Measurements from ENCODE around the gene CTNNA2. TPM values are rescaled to one million over a fixed set of nuclear protein-coding genes. Genes with fewer than 3 reads are reported as not detected.

CTNNA2 gene
- total RNA-seq, 1 donor from 2014 or later = 0.37 TPM

DNA sequence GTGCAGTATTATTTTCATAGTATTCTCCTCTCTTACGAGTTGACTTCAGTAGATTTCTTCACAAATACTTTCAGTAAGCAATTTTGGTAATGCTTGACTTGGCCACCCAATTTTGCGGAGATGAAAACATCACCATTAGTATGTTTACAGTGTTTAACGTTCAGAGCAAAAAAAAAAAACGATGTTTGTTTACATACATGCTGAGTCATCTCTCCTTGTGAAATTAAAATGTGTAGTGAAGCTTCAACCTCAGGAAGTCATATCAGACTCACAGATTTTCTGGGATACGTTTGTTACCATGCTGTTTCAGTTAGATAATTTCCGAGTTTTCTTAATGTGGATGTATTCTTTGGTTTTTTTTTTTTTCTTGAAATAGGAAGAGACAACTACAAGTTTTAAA lies 100.1 kb downstream of the CTNNA2 start:
- no peak for DNase-seq (ENCODE audit: low spot score)

DNA sequence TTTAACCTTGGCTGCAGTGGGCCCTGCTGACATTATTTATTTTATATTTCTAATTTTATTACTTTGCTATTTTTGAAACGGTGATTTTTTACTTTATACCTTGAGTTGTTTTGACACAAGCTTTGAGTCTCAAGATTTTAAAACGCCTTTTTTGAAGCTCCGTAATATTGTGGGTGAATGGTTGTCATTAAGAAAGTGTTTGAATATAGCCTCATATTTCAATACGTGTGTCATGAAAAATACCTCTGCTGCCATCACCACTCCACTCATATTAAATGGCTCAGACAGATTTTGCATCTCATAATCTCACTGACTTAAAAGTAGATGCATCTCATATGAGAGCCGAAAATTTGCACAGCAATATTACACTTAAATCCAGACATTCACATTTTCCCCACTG lies 106.6 kb downstream of the CTNNA2 start:
- no peak for DNase-seq (ENCODE audit: low spot score)

DNA sequence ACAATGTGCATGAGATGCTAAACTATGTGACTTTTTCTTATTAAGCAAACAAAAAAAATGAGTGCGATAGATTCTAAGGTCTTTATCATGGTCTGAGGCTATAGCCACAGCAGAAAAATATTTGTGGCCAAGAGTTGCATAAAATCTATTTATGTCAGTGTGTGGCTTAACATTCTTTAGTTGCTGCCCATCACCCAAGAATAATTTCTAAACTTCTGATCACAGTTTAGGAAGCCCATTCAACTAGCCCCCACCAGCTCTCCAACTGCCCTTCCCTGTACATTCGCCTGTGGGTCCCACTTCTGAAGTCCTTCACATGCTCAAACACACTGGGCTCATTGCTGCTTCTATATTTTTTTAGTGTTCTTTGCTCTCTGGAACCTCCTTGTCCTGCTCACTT lies 107.1 kb downstream of the CTNNA2 start:
- DNase-seq (ENCODE audit: low spot score) = no peak

DNA sequence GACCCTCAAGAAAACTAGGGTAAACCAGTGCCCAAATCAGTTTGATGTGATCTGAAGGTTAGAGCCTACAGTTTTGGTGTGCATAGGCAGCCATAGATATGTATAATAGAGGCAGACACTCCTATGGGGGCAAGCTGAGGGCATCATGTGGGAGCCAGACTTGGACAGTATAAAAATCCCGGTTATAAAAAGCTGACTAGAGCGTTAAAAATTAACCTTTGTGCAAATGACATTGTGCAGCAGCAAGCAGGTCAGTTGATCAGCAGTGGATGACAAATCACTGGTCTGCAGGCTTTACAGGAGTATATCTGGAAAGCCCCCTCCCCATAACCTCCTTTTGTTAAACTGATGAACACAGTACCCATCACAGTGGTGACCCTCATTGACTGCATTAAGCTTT lies 107.8 kb downstream of the CTNNA2 start:
- DNase-seq (ENCODE audit: low spot score) = no peak

DNA sequence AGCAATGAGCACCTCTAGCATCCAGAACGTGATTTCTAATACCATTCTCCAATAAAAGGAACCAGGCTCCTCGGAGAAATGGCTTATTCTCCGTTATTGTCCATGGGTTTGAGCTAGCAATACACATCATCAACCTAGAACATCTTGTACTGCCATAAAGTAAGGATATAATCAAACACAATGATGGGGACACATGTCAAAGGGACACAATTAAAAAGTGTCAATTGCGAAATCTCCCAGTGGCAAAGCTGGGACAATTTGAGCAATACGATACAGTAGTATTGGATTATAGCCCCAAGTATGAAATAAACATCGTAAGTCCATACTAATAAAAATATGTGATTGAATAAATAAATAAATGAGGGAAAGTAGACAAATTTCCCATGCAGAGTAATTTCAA lies 108.4 kb downstream of the CTNNA2 start:
- DNase-seq (ENCODE audit: low spot score) = no peak

DNA sequence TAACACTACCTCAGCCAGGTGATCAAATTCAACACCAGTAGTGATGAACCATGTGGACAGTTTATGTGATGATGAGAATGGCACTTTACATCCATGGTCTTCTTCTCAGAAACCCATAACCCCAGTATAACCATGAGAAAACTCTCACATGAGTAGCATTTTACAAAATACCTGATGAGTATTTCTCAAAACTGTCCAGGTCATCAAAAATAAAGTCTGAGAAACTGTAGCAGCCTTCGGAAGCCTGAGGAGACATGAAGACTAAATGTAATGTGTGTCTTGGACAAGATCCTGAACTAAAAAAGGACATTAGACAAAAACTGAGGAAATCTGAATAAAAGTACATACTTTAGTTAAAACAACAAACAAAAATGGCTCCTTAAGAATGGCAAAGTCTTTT lies 108.9 kb downstream of the CTNNA2 start:
- no peak for DNase-seq (ENCODE audit: low spot score)

DNA sequence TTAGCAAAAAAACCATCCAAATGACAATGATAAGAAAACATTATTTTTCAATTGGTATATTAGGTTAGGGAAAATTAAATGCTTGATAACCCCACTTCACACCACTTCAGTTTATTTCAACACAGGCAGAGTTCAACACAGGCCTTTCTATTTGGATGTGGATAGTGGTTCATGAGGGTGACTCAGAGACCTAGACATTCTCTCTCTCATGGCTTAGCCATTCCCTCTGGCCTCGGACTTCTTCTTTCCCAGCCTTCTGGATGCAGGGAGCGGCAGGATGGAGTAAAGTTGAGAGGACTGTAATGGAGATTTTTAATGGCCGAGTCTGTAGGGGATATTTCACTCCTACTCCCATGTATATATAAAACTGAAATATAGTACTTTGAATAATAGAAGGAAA lies 109.7 kb downstream of the CTNNA2 start:
- DNase-seq (ENCODE audit: low spot score) = no peak

DNA sequence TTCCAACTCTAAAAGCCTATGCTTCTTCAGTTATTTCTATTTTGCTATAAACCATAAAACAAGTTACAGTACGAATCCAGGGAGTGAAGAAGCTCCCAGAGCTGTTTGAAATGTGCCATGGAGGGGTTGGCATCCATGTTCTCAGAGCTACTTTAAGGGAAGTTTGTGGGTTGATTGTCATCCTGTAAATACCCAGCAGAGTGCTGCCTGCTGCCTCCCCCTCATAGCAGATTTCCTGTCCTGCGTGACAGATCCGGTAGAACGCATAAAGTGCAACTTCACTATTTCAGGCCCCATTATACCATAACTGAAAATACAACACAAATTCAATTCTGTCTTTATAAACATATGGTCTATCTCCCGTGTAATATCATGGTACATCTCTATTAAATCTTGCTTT lies 114.4 kb downstream of the CTNNA2 start:
- DNase-seq (ENCODE audit: low spot score) = no peak

DNA sequence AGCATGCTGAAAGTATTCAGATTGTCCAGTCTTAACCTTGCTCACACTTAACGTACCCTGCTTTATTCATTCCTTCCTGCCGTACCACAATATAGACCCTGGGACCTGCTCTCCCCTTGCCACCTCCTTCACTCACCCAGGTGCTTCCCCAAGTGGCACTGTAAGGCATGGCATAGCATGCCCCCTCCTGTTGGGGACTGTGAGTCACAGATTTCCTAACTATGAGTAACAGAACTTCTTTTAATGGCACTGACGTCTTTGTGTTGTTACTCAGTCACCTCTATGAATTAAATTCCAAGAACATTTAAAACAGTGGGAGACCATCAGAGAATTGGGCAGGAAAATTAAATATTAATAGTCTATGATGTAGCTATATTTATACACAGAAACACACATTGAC lies 117.2 kb downstream of the CTNNA2 start:
- no peak for DNase-seq (ENCODE audit: low spot score)

DNA sequence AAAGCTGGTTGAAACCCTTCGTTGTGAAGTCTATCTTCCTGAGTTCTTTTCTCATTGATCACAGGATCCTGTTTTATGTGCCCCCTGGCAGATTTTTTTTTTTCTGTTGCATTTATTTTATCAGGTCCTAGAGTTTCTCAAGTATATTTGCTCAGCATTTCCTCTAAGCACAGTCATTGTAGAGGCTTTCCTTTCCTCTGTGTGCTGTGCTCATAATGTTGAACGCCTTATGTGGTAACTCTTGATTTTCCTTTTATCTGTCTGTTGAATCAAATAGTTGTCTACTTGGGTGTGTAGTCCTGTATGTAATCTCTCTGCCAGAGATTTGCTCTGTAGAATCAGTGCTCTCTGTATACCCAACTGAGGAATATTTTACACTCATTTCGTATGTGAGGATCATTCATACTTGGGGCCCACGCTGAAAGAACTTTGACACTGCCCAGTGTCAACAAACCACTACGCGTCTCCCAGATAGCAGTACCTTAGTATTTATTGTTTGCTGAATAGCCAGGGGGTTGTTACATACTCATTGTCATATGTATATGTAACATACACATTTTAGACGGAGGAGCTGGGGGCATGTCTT lies 118.2 kb downstream of the CTNNA2 start:
- no peak for DNase-seq (ENCODE audit: low spot score)

DNA sequence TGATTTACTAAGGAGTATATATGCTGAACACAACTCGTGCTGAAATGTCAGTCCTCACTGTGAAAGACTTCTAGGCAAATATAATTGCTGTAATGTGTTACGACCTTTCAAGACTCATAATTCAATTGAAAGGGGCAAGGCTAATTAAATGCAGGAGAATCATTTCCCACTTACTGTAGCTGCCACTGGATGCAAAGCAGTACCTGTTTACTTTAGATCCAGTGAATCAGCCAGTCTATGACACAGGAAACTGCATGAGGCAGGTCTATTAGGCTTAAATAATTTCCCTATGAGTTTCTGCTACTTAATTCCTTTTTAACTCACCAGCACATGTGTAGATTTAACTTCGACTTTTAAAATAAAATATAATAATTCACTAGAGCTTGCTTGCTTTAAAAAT lies 125.6 kb downstream of the CTNNA2 start:
- DNase-seq (ENCODE audit: low spot score) = no peak

DNA sequence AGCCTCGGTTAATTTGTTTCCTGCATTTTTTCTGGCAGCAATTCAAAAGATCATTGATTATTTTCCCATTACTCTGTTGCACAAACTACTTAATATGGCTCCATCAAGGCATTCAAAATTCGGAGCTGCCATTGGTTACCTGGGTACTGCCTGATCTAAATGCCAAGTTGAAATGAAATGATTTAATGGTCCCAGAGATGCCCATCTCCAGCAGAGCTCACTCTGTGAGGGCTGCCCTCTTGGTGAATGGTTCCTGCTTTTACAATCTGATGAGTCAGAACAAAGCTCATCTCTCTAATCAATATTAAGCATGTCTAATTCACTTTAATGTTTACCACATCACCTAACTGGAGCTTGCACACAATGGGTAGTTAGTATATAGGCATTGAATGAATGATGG lies 126.1 kb downstream of the CTNNA2 start:
- DNase-seq (ENCODE audit: low spot score) = no peak

DNA sequence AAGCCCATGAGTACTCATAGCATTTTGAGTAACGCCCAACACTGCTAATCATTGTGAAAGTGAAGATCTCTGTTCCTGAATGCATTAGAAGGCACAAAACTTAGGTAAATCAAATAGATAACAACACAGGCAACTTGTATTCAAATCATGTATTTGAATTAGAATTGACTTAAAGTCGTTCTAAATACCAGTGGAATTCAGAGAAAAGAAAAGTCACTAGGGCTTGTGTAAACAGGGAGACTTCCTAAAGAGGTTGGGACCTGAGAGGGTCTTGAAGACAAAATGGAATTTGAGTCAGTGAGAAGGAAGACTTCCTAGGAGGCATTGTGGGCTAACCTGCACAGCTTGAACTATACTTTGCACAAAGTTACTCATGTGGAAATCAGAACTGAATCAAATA lies 127.2 kb downstream of the CTNNA2 start:
- no peak for DNase-seq (ENCODE audit: low spot score)

DNA sequence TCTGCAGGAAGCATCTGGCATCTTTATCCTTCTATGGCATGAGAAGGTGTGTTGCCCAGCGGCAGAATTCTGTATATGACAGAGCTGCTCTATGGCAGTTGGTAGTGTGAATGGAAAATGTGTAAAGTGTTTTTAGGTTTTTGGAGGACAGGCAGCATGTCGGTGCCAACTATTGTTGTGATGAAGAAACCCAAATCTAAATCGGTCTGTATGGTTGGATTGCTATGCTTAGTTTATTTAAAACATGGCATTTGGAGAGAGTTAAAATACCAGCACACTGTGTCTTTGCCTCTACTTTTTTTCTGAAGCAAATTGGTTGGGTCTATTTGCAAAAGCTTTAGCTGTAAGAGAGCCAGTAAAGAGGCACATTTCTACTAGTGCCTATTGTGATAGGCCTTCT lies 136.7 kb downstream of the CTNNA2 start:
- no peak for DNase-seq (ENCODE audit: low spot score)

DNA sequence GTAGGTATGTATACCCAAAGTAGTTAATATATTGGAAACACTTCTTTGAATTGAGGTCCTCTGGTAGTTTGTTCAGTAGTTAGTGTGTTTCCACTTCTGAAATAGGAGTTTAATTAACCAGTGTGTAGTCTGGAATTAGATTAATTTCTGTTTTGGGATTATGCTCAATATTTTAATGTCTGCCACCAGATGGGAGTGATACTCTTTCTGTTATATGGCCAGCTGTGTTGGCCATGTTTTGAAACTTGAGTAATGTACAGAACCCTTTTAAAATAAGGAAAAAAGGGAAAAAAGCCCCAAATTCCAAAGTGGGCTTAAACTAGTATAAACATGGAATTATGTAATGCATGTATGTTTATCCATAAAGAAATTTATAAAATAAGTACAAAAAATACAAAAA lies 147.7 kb downstream of the CTNNA2 start:
- no peak for DNase-seq (ENCODE audit: low spot score)

DNA sequence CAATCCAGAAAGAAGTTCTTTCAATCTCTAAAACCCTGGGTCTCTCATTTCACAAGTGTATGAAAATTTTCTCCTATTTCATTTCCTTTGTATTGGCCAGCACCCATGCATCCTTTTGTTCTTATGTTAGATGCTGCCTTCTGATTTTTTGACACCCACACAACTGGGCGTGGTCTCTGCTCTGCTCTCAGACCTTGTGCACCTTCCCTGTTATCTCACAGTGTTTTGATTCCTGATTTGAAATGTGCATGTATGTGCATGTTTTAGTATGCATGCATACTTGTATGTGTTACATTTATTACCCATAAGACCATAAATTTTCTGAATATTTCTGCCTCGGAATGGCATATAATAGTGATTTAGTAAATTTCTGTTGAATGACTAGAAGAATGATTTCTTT lies 152.2 kb downstream of the CTNNA2 start:
- no peak for DNase-seq (ENCODE audit: low spot score)

DNA sequence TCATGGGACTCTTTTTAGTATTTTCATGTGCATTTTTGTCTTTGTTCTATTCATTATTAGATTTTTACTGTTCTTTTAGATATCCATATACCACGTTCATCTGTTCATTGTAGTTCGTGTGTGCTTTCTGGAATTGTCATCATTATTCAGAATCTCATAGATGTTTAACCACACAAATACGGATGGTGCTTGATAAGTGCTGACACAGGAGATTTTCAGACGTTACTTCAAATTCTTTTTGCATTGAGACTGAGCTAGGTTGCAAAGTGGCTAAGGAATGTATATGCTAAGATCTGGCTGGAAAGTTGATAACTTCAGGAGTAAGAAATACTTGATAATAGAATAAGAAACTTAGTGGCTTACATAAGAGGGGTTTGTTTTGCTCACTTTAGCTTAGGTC lies 153.6 kb downstream of the CTNNA2 start:
- no peak for DNase-seq (ENCODE audit: low spot score)

DNA sequence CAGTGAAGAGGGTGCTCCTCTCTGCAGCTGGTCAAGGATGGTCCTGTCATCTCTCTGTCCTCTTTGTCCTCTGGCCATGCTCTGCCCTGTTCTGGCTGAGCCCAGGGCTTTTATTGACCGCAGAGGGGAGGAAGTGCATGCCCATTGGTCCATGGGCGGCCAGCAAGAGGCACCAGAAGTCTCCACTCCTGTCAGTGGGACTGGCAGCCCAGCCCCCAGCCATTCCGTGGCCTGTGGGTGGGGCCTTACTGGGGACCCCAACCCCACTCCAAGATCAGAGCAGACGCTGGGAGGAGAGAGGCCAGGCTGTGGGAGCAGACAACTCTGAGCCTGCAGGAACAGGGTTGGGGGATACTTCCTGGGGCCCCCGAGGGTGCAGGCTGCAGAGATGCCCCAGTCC lies 156.9 kb downstream of the CTNNA2 start:
- DNase-seq (ENCODE audit: low spot score) = no peak

DNA sequence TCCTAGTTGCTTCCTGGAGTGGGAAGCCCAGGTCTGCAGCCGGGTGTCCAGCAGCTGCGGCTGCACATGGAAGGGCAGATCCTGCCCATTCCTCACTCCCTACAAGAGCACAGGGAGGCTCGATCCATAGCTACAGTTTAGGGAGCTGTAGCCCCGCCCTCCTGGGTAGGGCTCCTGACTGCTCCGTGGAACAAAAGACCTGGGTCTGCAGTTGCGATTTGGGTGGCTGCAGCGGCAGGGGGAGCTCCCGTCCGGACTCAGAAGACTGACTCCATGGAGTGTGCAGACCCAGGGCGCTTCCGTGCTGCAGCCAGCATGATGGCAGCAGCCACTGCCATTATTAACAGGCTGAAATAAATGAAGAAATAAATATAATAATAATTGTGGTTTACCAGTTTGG lies 157.3 kb downstream of the CTNNA2 start:
- DNase-seq (ENCODE audit: low spot score) = no peak

DNA sequence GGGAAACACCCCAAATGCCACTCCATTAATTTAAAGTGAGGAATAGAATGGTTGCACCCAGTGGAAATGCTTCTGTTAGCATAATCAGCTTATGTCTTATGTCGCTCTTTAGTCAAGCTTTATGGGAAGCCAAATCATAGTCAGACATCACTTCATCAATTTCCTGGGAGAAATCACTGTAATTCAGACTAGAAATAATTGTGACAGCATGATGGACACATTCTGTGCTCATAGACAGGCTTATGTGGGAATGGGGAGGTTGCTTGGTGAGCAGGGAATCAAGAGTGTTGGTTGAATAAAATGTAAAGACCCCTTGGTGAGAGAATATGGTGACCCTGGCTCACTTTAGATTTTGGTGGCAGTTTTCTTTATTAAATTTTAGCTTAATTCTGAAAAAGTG lies 174.0 kb downstream of the CTNNA2 start:
- no peak for DNase-seq (ENCODE audit: low spot score)

DNA sequence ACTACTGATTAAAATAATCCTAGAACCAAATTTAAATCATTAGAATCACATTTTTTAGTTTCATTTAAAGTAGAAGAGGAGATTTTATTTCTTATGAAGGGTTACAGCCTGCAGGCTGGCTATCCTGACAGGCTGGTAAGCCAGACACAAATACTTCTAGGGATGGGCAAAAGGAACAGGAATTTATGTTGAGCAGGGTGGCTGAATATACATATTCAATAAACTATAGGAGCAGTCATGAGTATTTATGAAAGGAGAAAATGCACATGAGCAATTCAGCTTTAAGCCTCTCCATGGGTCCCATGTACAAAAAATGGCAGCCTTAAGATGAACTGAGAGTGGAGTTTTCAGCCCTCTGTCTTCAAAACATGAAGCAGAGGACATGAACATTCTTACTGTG lies 182.4 kb downstream of the CTNNA2 start:
- no peak for DNase-seq (ENCODE audit: low spot score)

DNA sequence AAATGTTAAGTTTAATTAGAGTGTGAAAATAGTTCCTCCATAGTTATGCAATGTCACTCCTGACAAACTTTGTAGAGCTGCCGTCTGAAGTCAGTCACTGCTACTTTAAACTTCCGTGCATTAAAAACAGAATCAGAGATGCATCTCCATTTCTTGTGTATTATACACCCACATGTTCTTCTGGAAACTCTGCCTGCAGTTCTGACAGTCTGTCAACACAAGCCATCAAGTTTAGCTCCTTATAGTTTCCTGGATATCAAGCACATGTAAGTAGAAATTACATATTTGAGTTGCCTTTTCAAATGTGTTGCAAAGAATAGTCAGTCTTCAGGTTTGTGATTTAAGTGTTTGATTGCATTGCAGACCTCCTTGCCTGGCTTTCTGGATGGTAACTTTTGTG lies 184.3 kb downstream of the CTNNA2 start:
- DNase-seq (ENCODE audit: low spot score) = no peak

DNA sequence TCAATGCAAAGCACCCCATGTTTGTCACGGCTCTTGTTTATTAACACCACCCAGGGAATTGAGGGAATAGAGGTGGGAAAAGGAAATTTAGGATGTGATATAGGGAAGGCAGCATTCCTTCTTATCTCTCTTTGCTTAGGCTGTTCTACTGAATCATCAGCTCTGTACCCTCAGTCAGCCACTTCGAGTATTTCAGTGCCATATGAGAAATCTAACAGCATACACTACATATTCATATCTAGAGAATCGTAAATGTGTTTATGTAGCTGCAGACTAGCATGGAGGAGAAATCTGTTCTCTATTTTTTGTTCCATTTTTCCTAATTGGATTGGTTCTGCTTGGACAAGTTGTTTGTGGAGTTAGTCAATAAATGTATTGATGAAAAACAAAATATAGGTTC lies 187.8 kb downstream of the CTNNA2 start:
- no peak for DNase-seq (ENCODE audit: low spot score)

DNA sequence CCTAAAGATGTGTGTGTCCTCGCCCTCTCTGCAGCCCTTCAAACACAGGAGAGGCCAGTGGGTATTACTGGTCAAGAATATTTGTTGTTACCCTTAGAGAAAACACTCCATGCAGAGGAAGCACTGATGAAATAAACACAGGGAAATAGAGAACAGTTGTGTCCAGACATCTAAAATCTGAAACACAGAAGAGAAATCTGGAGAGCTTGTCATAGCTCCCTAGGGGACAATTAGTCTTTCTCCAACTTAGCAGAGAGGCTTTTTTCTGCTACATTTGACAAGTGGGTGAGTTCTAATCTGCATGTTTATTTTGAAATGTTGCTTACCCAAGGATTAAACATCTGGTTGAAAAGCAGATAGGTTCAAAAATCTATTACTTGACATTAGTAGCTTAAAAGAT lies 190.1 kb downstream of the CTNNA2 start:
- DNase-seq (ENCODE audit: low spot score) = no peak

DNA sequence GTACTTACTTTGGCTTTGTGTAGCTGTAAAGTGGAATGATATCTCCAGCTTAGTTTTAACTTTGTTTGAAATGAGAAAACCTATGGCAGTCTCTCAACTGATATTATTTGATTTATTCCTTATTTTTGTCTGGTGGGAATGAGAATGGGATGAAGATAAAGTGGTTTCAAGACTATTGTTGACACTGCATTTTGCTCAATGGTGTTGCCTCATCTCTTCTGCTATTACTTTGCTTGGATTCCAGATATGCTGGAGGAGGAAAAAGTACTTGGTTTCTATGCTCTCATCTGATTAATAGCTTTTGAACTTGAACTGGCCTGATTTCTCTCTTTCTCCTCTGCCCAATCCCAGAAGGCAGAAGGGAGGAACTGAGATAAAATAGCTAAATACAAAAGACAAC lies 198.2 kb downstream of the CTNNA2 start:
- DNase-seq (ENCODE audit: low spot score) = no peak

Data from mucosa of gallbladder (tissue), 1 donor.